NOMO-1 treated with DMSO at 0.1 percent for 48 hours (cell line): Measurements from ENCODE around the gene MAPKAPK3.

ENCODE experiments used
- DNase-seq: peaks from one replicate; lab custom pipeline; 2025; ENCODE audit not compliant: unreplicated experiment; lab: John Stamatoyannopoulos, UW

MAPKAPK3 gene

DNA sequence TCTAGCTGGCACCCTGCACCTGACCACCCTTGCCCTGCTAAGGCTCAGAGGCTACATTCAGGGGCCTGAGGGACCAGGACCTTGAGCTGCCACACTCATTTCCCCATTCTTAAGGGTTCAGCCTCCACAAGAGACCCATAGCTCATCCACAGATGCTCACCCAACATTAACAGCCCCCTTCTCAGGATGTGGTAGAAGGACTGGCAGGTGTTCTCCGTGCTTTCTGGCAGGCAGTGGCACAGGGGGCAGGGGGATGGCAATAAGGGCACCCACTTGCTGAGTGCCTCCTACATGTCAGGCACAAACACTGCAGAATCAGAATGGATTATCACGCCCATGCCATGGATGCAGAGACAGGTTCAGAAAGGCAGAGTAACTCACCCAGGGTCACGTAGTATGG lies 9.4 kb downstream of the MAPKAPK3 start:
- DNase-seq: no peak

DNA sequence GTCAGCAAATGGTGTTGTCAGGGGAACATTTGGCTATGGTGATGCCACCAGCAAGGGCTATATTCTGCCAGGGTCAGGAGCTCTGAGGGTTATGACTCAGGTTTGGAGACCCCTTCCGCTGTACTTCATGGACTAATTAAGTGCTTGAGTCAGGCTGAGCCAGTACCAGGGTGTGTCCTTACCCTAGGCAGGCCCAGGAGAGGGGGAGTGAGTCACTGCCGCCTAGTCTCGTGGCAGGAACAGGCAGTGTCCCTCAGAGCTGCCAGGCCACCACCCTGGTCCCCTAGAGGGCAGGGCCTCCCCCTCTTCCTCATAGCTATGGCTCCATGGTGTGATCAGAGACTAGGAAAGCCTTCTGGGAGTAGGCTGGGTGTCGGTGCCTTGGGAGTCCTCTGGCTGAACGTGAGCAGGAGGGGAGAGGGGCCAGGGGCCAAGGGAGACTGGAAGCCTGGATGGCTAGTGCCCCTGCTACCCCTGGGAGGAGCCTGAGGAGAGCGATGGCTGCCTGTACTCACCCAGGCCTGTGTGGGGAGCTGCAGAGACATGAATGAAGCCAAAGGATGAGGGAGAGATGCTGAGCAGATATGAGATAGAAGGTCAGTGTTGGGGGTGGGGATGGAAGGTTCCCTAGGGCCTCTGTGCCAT lies 10.6 kb downstream of the MAPKAPK3 start:
- peak; percentile 66 for DNase-seq

DNA sequence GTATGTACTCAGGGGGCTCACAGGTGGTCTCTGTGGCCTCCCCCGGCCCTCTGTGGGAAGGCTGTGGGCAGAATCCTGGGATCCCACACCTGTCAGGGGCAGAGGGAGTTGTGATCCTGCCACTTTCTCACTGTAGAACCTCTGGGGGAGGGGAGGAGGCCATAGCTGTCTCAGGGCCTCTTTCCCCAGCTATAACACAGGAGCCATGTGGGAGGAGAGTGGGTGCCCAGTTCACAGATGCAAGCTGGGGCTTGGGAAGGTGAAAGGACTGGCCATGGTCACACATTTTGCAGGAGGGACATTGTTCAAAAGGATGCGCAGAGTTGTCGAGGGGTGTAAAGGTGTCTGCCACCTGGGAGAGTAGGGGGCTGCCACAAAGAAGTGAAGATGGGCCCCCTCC lies 11.7 kb downstream of the MAPKAPK3 start:
- DNase-seq: no peak

DNA sequence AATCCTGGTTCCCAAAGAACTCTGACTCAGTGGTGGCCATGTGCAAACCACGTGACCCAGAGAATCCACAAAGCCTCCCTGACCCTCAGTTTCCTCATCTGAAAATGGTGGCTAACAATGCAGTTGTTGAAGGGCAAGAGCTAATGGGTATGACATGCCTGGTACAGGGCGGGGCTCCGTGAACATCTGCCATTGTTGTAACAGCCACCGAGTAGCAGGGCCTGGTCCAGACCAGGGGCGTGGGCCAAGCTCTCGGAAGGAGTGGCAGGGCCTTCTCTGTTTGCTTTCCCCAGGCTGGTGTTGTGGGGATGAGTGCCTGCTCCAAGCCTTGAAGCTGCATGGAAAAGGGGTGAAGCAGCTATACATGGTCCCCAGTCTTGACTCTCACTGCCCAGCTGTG lies 13.4 kb downstream of the MAPKAPK3 start:
- no peak for DNase-seq

DNA sequence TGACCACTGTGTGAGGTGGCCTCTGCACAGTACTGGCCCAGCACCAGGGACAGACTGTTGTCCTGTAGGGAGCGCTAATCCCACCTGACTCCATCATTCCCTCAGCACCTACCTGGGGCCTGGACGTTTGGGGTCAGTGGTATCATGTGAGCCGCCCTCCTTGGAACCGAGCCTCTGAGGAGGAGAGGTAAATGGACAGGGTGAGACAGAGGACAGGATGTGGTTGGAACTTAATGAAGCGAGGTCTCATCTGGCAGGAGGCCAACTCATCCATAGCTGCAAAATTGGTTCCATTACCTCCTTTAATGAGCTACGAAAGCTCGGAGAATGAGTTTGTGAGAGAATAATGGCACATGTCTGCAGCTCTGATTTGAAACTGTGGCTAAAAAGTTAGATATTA lies 13.9 kb downstream of the MAPKAPK3 start:
- no peak for DNase-seq

DNA sequence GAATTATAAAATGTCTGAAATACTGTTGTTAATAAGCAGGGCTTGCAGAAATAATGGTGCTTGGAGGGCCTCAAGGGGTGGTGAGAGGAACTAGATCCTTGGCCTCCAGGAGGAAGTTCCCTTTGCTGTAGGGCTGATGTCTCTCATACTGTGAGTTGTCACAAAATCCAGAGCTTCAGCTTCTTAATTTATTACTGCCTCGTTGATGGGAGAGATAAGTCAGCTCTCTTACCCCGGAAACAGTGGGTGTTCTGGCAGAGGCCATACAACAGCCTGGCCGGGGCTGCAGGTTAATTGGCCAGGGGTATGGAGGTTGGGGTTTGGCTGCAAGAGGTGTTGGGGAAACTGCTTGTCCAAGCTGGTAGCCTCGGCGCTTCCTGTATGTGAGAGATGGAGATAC lies 15.5 kb downstream of the MAPKAPK3 start:
- peak; percentile 77 for DNase-seq

DNA sequence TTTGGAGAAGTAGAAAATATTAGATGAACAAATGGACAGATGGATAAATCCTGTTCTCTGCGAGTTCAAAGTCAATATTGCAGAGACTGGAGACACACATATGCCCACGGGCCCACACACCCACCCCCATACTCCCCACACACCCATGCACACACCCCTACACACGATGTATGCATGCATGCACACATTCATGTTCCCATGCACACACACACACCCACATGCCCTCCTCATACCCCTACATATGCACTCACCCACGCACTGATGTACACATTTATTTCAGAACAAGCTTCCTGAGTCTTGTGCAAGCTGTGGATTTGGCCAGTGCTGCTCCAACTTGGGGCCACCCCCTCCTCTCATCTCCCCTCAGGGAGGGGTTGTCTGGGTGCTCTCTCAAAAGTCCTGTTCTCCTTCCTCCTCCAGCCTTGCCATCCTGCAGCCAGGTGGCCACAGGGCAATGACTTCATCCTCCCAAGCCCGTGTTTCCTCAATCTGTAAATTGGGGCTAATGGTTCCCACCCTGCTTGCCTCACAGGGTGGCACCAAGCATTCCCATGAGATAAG lies 16.4 kb downstream of the MAPKAPK3 start:
- no peak for DNase-seq

DNA sequence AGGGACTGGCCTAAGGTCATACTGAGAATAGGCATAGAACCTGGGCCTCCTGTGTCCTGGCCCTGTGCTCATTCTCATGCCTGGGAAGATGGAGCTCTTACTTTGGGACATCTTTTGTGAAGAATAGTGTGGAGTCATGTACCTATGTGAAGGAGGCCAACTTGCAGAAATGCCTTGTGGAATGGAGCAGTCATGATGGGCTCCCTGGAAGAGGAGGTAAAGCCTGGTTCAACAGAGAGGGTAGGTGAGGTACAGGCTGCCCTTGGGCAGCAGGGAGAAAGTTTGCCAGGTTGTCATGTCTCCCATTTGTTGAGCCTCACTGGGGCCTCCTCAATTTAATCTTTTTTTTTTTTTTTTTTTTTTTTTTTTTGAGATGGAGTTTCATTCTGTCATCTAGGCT lies 18.1 kb downstream of the MAPKAPK3 start:
- no peak for DNase-seq

DNA sequence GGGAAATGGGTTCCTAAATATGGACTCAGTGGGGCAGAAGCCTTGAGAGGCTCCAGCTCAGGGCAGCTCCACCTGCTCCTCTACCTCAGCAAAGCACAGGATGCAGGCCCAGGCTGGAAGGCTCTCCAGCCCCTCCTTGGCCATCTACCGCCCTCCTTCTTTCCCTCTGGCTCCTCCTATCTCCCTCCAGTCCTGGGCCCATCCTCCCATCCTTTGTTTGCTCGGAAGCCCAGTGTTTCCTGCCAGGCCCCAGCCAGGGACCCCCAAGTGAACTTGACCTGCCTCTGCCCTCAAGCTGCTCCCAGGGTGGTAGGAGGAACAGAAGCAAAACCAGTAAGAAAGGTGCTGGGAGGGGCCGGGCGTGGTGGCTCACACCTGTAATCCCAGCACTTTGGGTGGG lies 20.1 kb downstream of the MAPKAPK3 start:
- no peak for DNase-seq

DNA sequence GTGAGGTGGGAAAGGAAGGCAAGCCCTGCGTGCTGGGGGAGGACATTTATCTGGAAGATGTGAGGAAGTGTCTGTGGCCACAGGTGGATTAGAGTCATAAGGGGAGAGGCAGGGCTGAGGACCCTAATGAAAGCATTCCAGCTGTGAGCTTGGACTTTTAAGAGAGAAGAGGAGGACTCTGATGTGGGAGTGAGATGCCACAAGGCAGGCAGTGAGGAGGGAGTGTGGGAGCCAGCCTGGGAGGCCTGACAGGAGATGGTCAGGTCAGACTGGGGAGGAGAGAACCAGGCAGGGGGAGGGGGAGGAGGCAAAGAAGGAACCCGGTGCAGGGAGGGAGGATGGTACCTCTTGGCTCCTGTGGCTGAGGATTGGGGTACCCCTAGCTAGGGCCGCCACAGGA lies 21.0 kb downstream of the MAPKAPK3 start:
- no peak for DNase-seq

DNA sequence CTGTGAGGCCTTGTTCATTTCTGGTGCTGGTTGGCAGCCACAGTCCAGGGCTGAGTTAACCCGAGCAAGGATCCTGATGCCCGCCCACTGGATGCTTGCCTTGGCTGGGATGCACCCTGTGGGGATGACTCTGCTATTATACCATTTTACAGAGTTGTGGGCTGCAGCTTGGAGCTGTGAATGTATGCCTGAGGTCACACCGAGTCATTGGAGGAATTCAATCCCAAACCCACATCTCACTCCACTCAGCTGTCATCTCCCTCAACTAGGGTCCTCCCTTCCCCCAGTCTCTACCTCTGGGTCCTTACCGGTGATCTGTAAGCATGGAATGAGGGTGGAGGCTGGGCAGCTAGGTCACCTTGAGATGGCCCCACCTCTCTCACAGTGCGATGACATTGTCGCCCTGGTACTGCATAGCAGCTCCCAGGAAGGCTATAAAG lies 22.1 kb downstream of the MAPKAPK3 start:
- DNase-seq: no peak

DNA sequence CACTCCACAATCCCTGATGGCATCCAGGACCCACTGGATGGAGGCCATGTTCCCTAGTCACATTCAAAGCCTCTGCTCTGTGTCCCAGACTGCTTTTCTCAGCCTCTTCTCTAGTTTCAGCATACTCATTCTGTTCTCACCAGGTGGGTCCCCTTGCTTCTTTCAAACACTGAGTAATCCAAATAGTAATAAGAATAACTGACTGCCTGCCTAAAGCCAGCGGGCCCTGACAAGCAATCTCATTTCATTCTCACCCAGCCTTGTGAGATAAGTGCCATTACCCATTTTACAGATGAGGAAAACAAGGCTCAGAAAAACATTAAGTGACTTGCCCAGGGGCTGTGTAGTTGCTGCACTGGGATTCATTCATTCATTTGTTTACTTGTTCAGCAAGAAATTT lies 25.4 kb downstream of the MAPKAPK3 start:
- no peak for DNase-seq

DNA sequence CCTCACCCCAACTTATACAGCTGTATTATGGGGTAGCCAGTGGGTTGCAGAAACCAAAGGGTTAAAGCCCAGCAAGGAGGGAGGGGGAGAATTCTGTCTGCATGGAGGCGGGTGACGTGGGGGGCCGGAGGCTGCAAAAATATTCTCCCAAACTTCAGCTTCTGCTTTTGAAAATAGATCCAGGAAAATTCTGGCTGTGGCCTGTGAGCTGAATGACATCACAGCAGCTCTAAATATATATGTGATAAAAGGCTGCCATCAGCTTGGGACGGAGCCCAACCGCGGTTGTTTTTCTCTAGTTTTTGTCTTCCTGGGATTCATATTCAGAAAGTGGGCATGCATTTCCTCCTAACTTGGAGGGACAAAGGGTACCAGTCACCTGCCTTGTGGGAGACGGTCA lies 27.6 kb downstream of the MAPKAPK3 start:
- DNase-seq: no peak

DNA sequence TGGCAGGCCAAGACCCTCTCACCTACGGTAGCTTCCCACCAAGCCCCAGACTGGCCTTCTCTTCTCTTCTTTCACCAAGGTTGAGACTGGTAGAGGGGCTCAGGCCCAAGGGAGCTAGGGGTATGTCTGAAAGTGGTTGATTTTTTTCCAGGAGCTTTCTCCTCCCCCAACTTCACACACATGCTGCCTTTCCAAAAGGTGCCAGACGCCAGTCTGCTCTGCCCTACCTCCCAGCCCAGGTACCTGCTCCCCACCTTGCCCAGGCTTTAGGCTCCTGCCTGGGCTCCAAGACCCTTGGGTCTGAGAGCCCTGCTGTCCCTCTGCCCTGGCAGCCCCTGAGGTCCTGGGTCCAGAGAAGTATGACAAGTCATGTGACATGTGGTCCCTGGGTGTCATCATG lies 28.4 kb downstream of the MAPKAPK3 start:
- DNase-seq: no peak

DNA sequence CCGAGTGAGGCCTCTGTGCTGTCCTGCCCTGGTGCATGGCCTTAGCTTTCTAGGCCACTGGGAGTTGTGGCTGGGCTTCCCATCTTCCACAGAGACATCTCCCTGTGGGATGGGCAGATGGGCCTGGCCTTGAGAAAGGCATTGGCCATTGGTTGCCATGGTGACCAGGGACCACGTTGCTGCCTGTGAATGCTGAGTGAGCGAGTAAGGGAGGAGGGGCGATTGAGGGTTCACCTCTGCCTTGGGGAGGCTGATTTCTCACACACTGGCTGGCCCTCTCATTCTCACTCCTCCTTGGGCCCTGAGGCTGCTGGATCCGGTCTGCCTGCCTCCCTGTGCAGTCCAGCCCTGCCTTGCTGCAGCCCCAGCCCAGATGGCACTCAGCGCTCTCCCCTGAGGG lies 31.4 kb downstream of the MAPKAPK3 start:
- DNase-seq: no peak

DNA sequence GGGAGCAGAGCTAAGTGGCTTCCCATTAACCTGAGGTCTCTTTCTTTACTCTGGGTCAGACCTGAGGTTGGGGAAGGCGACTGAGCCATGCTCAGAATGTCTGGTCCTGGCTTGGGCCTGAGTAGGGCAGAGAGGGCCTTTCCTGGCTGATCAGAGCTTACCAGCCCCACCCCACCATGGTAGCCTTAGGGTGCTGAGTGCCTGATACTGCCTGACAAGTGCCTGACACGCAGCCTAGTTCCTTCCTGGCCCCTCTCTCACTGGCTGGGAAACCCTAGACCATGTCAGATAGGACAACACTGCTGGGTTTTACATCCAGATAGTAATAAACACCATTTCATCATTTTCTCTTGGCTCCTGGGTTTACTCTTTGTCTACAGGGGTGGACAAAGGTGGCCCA lies 32.0 kb downstream of the MAPKAPK3 start:
- no peak for DNase-seq

DNA sequence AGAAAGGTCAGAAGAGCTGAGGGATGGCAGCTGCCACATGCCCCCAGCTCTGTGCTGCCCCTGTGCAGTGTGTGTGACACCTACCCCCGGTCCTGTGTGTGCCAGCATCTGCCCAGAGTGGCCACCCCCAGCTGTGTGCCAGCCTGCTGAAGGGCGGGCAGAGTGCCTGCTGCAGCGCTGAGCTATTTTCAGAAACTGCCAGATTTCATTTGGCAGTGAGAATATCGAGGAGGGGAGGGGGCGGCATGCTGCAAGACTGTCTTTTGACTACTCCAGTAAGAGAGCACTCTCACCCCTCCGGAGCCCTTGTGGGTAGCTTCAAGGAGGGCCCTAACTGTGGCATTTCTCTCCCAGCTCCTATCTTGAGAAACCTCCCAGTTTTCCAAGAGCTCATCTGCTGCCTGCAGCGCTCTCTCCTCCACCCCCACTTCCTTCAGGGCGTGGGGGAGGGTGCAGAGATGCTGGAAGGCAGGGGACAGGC lies 32.5 kb downstream of the MAPKAPK3 start:
- DNase-seq: no peak

DNA sequence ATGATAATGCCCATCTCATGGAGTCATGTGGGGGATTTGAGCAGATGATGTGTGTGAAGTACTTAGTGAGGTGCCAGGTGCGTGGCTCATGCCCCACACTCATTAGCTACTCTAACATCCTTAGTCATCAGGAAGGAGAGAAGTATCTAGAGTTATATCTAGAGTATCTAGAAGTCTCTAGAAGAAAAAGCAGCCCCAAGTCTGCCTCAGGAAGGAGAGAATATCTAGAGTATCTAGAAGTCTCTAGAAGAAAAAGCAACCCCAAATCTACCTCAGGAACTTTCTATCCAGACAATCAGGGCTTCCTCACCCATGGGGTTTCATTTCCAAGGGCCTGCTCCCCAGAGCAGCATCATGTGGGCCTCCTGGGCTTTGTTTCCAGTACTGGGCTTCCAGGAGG lies 33.1 kb downstream of the MAPKAPK3 start:
- DNase-seq: no peak

DNA sequence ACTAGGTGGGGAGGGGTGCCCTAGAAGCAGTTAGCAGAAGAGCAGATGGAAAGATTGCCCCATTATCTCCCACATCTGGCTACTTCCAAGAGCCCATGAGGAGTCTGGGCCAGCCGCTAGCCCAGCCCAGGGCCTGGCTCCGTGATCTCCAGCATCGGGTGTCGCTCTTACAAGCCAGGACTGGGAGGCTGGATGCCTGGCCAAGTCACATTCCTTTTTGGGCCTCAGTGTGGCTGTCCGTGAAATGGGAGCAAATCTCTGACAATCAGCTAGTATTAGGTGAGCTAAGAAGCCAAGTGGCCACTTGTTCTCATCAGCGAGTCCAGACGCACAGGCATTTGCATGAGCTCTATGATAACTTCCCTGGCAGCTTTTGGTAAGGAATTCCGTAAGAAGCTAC lies 34.5 kb downstream of the MAPKAPK3 start:
- no peak for DNase-seq

DNA sequence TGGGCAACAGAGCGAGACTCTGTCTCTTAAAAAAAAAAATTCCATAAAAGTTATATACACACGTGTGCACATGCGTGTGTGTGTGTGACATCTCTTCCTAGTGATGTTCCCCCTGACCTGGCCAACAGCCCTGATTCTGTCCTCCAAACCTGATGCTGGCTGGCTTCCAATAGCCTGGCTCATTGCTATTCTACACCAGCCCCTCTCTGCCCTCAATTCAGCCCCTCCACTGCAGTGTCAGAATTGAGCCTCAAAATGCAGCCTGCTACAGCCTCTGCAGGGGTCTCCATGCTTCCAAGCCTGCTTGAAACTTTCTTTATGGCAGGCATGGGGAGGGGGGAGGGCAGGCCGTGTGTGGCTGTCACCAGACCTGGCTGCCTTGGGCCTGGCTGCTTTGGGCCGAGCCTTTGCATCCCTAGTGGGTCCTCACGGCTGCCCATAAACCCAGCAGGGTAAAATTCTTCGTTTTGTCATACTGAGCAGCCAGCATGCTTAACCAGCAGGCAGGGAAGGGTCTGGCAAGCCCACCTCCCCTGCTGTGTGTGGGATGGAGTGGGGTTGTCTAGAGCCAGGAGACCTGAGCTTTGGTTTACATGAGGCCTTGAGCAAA lies 35.1 kb downstream of the MAPKAPK3 start:
- no peak for DNase-seq

DNA sequence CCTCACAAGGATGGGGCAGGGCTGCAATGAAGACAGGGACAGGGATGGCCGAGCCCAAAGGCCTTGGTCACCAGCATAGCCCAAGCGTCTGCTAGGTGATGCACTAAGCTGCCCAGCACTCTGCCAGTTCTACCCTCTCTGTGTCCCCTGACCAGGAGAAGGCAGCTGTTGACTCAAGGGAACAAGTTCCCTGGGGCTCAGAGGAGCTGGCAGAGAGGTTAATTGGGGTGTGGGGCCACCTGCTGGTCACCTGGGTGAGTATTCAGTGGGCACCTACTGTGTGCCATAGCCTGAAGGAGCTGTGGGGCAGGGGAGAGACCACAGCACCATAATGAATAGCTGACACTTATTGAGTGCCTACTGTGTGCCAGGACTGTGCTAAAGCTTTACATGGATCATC lies 35.8 kb downstream of the MAPKAPK3 start:
- DNase-seq: peak; percentile 9

DNA sequence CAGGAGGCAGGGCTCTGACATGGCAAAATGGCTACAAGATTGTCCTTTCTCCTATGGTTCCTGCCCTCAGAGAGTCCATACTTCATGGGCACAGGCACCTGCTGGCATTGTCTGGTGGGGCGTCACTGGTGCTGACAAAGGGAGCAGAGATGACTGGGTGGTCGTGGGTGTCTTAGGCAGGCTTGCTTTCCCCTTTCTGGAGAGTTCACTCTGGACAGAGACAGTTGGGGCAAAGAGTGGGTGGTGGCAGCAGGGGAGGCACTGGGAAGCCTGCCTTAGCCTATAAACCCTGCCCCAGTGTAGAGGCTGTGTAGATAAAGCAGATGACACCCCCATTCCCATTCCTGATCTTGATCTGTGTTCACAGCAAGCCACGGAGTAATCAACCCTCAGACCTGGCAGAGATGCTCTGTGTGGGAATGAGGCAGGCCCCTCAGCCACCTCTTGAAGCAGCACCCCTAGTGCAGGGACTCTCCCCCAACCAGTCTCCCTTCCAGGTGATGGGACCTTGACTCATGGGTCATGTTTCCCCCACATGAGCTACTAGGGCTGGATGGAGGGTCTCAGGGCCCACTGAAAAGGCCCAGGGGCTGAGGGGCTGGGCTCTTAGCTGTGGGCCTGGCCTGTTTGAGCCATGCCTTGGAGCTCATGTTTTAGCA lies 37.1 kb downstream of the MAPKAPK3 start:
- DNase-seq: no peak
